Lung (tissue), 12 donors: Measurements from ENCODE around the gene EFNA2. TPM values are rescaled to one million over a fixed set of nuclear protein-coding genes. Genes with fewer than 3 reads are reported as not detected.

Source experiments
- ATAC-seq: fragments of 200-7000 bp; cut with Tn5 transposase; one replicate; pipeline ENCODE4 v1.9.1; 2020; ENCODE audit warnings: moderate number of reproducible peaks; ENCODE audit not compliant: insufficient read depth, low FRiP score
- DNase-seq, 3 donors: peaks; one replicate each; pipeline ENCODE4 v3.0.0-alpha.2; 2013 to 2017
- H3K27ac ChIP-seq, 2 donors: one replicate each; pipeline ENCODE4 v1.5.1; 2013; ENCODE audit warnings: mild to moderate bottlenecking in 2 of 2, moderate library complexity in 2 of 2, control low read depth in 1 of 2, inconsistent platforms in 1 of 2, low read depth in 1 of 2, low read length in 1 of 2
- H3K27me3 ChIP-seq, 3 donors: one replicate each; pipeline ENCODE4 v1.5.1; 2013; ENCODE audit warnings: low read length in 2 of 3; ENCODE audit not compliant: control insufficient read depth in 3 of 3, insufficient read depth in 3 of 3
- H3K36me3 ChIP-seq, 4 donors: one replicate each; pipeline ENCODE4 v1.5.1; 2013; ENCODE audit warnings: low read length in 4 of 4, mild to moderate bottlenecking in 1 of 4, moderate library complexity in 1 of 4; ENCODE audit not compliant: control insufficient read depth in 4 of 4, insufficient read depth in 4 of 4
- H3K4me1 ChIP-seq, 5 donors: one replicate each; pipeline ENCODE4 v1.5.1; 2013; ENCODE audit warnings: low read length in 5 of 5, mild to moderate bottlenecking in 2 of 5, moderate library complexity in 1 of 5; ENCODE audit not compliant: control insufficient read depth in 5 of 5, insufficient read depth in 5 of 5
- H3K4me3 ChIP-seq: one replicate; pipeline ENCODE4 v1.5.1; 2013; ENCODE audit warnings: mild to moderate bottlenecking, control low read depth, moderate library complexity
- H3K9ac ChIP-seq, 2 donors: one replicate each; pipeline ENCODE4 v1.5.1; 2013; ENCODE audit warnings: low read length in 2 of 2, control low read depth in 1 of 2; ENCODE audit not compliant: insufficient read depth in 1 of 2
- H3K9me3 ChIP-seq, 4 donors: one replicate each; pipeline ENCODE4 v1.5.1; 2013; ENCODE audit warnings: low read length in 3 of 4, mild to moderate bottlenecking in 1 of 4, moderate library complexity in 1 of 4; ENCODE audit not compliant: control insufficient read depth in 4 of 4, insufficient read depth in 3 of 4
- WGBS, 2 donors: extraction: QIAGEN DNeasy Blood & Tissue Kit; methylation state at CpG; one replicate each; pipeline ENCODE4 v1.1.7; 2013; 5-methylcytosine and 5-hydroxymethylcytosine counted together
- polyA plus RNA-seq, 2 donors: library from polyadenylated mRNA; stranded (reverse); fragments of 200-250 nt; gene quantifications; one replicate each; pipeline ENCODE4 v1.2.1, GENCODE V29; 2013
- total RNA-seq, 2 donors: library from RNA; depleted of rRNA in 1 of 2; stranded (reverse); fragments of >200 nt in 1 of 2; gene quantifications; one replicate each; pipeline ENCODE4 v1.2.1, GENCODE V29; 2014 to 2021
- TF ChIP-seq, protein P1 (sequence below): IDR thresholded peaks from 2 replicates; pipeline ENCODE4 v1.5.1; 2012; ENCODE audit warnings: mild to moderate bottlenecking; ENCODE audit errors: control extremely low read depth, extremely low read depth
- donor health status: control.
- donor health status: control.
- donor health status: Bipolar disorder and iron deficiency.
- donor health status: healthy.
- donor health status: DM: yes; HTN: yes; CAD: no.

EFNA2 gene
- total and polyA plus RNA-seq, 4 donors = 0.37 TPM; not detected in 3

DNA sequence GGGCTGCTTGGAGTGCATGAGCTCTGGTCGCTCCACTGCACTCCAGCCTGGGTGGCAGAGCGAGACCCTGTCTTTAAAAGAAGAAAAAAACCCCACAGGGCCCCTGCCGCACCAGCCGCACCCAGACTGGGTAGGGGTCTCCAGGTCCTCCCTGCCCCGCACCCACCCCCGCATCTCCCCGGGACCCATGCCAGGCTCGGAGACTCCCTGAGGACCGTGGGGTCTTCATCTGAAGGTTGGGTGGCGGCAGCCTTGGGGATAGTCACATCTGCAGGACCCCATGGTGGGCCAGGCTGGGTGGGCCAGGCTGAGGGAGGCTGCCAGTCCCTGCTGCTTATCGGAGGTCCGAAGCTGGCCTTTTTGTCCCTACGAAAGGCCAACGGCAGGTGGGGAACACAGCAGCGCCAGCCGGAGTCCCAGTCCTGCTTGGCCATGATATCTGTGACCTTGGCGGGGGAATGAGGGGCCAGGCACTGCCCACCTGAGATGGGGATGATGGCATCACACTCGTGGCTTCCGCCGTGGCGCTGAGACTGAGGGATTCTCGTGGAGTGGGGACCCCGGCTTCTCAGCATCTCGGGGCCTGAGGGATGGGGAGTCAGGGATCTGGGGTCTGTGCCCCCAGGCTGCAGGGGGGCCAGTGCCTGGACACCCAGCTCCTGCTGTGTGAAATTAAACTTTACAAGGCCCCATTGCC is 11.1 kb downstream of the EFNA2 start:
- ATAC-seq = no peak
- no peak overlapping the region for H3K9ac ChIP-seq
- H3K4me3 ChIP-seq = no peak overlapping the region
- DNase-seq = no peak
- no peaks in the 10 kb centered on the region for H3K36me3 ChIP-seq
- H3K4me1 ChIP-seq = peaks cover 0 to 6% (median 0%) of the 10 kb centered on the region in 5 donors
- no peaks in the 10 kb centered on the region for H3K9me3 ChIP-seq
- TF ChIP-seq, protein P1, sequence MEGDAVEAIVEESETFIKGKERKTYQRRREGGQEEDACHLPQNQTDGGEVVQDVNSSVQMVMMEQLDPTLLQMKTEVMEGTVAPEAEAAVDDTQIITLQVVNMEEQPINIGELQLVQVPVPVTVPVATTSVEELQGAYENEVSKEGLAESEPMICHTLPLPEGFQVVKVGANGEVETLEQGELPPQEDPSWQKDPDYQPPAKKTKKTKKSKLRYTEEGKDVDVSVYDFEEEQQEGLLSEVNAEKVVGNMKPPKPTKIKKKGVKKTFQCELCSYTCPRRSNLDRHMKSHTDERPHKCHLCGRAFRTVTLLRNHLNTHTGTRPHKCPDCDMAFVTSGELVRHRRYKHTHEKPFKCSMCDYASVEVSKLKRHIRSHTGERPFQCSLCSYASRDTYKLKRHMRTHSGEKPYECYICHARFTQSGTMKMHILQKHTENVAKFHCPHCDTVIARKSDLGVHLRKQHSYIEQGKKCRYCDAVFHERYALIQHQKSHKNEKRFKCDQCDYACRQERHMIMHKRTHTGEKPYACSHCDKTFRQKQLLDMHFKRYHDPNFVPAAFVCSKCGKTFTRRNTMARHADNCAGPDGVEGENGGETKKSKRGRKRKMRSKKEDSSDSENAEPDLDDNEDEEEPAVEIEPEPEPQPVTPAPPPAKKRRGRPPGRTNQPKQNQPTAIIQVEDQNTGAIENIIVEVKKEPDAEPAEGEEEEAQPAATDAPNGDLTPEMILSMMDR = no peak
- WGBS, 2 donors = 84 to 87% methylated on average over 24 of the region's 24 CpGs
- peaks cover 0 to 6% (median 0%) of the 10 kb centered on the region in 3 donors for H3K27me3 ChIP-seq
- H3K27ac ChIP-seq = no peak overlapping the region

DNA sequence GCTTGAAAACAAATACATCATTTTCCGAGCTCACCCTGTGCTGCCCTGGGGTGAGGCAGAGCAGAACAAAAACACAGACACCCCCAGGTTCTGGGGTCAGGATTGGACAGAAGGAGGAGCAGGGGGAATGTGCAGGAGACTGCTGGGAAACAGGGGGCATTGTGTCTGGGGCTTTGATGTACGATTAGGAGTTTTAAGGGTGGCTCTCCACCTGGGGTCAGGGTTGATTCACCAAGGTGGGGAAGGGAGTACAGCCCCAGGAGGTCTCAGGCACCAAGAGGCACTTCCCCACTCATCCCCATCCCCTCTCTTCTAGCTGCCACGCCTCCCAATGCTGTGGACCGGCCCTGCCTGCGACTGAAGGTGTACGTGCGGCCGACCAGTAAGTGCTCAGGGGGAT is 12.6 kb downstream of the EFNA2 start:
- WGBS, 2 donors = 79 to 90% methylated on average over 8 of the region's 8 CpGs
- no peaks in the 10 kb centered on the region for H3K36me3 ChIP-seq
- H3K9ac ChIP-seq = no peak overlapping the region
- TF ChIP-seq, protein P1 = no peak
- no peak overlapping the region for H3K27ac ChIP-seq
- no peak for ATAC-seq
- peaks cover 0 to 6% (median 0%) of the 10 kb centered on the region in 5 donors for H3K4me1 ChIP-seq
- peaks cover 0 to 6% (median 0%) of the 10 kb centered on the region in 3 donors for H3K27me3 ChIP-seq
- no peak overlapping the region for H3K4me3 ChIP-seq
- DNase-seq = no peak
- H3K9me3 ChIP-seq = no peaks in the 10 kb centered on the region

DNA sequence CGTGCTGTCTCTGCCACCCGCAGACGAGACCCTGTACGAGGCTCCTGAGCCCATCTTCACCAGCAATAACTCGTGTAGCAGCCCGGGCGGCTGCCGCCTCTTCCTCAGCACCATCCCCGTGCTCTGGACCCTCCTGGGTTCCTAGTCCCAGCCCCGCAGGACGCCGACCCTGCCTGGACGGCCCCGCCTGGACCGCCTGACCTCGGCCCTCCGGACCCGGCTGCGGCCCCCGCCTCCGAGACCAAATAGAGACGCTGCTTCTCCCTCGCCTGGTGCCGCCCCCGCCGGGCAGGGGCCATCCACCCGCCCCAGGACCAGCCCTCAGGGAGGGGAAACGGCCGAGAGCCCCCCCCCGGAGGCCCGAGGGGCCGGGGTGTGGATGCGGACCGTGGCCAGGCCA is 14.1 kb downstream of the EFNA2 start:
- TF ChIP-seq, protein P1 = no peak
- no peak overlapping the region for H3K4me3 ChIP-seq
- H3K4me1 ChIP-seq = peaks cover 0 to 6% (median 0%) of the 10 kb centered on the region in 5 donors
- no peaks in the 10 kb centered on the region for H3K9me3 ChIP-seq
- DNase-seq = no peak
- WGBS, 2 donors = 80 to 81% methylated on average over 30 to 34 of the region's 34 CpGs
- no peaks in the 10 kb centered on the region for H3K27me3 ChIP-seq
- no peak for ATAC-seq
- H3K36me3 ChIP-seq = no peaks in the 10 kb centered on the region
- no peak overlapping the region for H3K9ac ChIP-seq
- H3K27ac ChIP-seq = no peak overlapping the region
